Superior temporal gyrus (tissue), 1 donor: ENCODE results near the gene CRLF3.
"Not testable (repeated sequence)": the region's sequence is repeated elsewhere in the genome, so short reads cannot be mapped to it uniquely, and the experiment has no call there.

Source experiments
- DNase-seq: peaks from one replicate; pipeline ENCODE4 v3.0.0-alpha.2; 2016; ENCODE audit errors: extremely low spot score

CRLF3 gene

GRCh38 chr17:30736371-30736770 lies 88.1 kb downstream of the CRLF3 start:
- not testable (repeated sequence) for DNase-seq

GRCh38 chr17:30735644-30736043 lies 88.8 kb downstream of the CRLF3 start:
- not testable (repeated sequence) for DNase-seq

GRCh38 chr17:30735206-30735605 lies 89.3 kb downstream of the CRLF3 start:
- not testable (repeated sequence) for DNase-seq

- not testable (repeated sequence) for DNase-seq
These were observed 90.3 kb downstream of the CRLF3 start for GRCh38 chr17:30734153-30734552.
